Vagina (tissue), 2 donors: ENCODE data around the gene NFATC2. TPM values are rescaled to one million over a fixed set of nuclear protein-coding genes. Genes with fewer than 3 reads are reported as not detected.

ENCODE experiments used
- DNase-seq, 2 donors: peaks; one replicate each; pipeline ENCODE4 v3.0.0-alpha.2; 2017; ENCODE audit errors: extremely low spot score in 2 of 2
- H3K27ac ChIP-seq: fragments of 200-600 bp; sonication (generic); one replicate; pipeline ENCODE4 v1.5.1; 2019
- H3K27me3 ChIP-seq: fragments of 200-600 bp; sonication (generic); one replicate; pipeline ENCODE4 v1.5.1; 2019
- H3K36me3 ChIP-seq, 2 donors: fragments of 200-600 bp; sonication (generic); one replicate each; pipeline ENCODE4 v1.5.1; 2017 to 2019
- H3K4me1 ChIP-seq: fragments of 200-600 bp; sonication (generic); one replicate; pipeline ENCODE4 v1.5.1; 2019
- H3K4me3 ChIP-seq, 2 donors: fragments of 200-600 bp; sonication (generic); 1 replicate in 1 of 2; 2 replicates in 1 of 2; pipeline ENCODE4 v1.5.1; 2016 to 2019
- H3K9me3 ChIP-seq: fragments of 200-600 bp; sonication (generic); one replicate; pipeline ENCODE4 v1.5.1; 2019
- POLR2A ChIP-seq, 2 donors: fragments of 450-650 bp; IDR thresholded peaks; one replicate each; pipeline ENCODE4 v1.6.1; 2017; ENCODE audit warnings: antibody characterized with exemption in 2 of 2, mild to moderate bottlenecking in 2 of 2, moderate library complexity in 2 of 2
- POLR2AphosphoS5 ChIP-seq, 2 donors: sonication (generic); formaldehyde crosslinking; IDR thresholded peaks; one replicate each; pipeline ENCODE4 v1.9.0; 2017; ENCODE audit warnings: antibody characterized with exemption in 2 of 2, mild to moderate bottlenecking in 2 of 2, low read depth in 1 of 2; ENCODE audit not compliant: insufficient read depth in 1 of 2
- intact Hi-C: fragments of 100-400 bp; cut with DNase I; formaldehyde crosslinking; loops from one replicate; pipeline ENCODE4 v1.15.1; 2023
- total RNA-seq: library from RNA; depleted of rRNA; stranded (reverse); fragments of >200 nt; gene quantifications from one replicate; pipeline ENCODE4 v1.2.3, GENCODE V29; 2016
- TF ChIP-seq, protein P1 (sequence below), 3 experiments: fragments of 450-650 bp in 2 of 3; fragments of 200-600 bp in 1 of 3; sonication (generic) in 1 of 3; IDR thresholded peaks; one replicate each; pipeline ENCODE4 v1.5.1; 2017 to 2019; ENCODE audit warnings: antibody characterized with exemption in 3 of 3, mild to moderate bottlenecking in 2 of 3, moderate library complexity in 2 of 3

The NFATC2 gene
- total RNA-seq, 1 donor from 2014 or later: 7.4 TPM

DNA sequence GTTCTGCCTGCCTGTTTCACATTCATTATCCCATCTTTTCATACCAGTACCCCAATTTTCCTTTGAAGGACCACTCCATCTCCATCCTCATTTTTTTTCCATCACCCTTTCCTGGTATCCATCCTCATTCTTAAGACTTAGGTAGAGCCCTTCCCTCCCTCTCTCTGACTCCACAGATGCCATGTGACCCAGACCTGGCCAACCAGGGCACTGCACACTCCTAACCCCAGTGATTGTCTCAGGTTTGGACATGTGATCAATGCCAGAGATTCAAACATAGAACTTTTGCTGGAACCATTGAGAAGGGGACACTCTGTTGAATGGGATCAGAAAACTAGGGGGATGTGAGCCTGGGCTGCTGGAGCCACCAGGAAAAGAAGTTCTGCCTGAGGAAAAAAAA is 39.1 kb upstream of the NFATC2 start:
- intact Hi-C loops: no loop called here
- TF ChIP-seq POLR2AphosphoS5 (IDR thresholded peaks at IDR 0.05; ENCODE audit: insufficient read depth in 1 of 2, low read depth in 1 of 2): no peak
- Histone ChIP-seq H3K4me3 (no peak overlapping the region), H3K9me3 (no peaks in the 10 kb centered on the region), H3K27me3 (no peaks in the 10 kb centered on the region), H3K36me3 (no peaks in the 10 kb centered on the region), H3K4me1 (no peaks in the 10 kb centered on the region), H3K27ac (no peak overlapping the region)
- DNase-seq: no peak

DNA sequence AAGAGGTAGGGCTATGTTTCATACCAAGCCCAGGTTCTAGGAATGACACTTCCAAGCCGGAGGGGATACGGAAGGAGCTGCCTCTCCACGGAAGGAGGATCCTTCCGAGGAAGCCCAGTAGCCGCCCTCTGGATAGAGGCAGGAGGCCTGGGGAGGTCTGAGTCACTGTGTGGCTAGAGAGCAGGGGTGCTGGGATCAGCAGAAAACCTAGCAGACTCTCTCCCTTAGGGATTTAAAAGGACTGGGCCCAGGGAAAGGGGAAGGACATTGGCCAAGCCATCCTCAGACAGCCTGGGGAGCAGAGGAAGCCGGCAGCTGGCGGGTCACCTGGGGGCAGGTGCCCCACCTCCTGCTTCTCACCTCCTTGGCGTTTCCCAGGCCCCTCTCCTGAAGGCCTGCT is 36.6 kb upstream of the NFATC2 start:
- H3K27ac ChIP-seq: no peak overlapping the region
- no peaks in the 10 kb centered on the region for H3K4me1 ChIP-seq
- H3K36me3 ChIP-seq: no peaks in the 10 kb centered on the region
- TF ChIP-seq POLR2AphosphoS5 (IDR thresholded peaks at IDR 0.05; ENCODE audit: insufficient read depth in 1 of 2, low read depth in 1 of 2) (no peak), POLR2A (IDR thresholded peaks at IDR 0.05) (no peak)
- TF ChIP-seq, protein P1, sequence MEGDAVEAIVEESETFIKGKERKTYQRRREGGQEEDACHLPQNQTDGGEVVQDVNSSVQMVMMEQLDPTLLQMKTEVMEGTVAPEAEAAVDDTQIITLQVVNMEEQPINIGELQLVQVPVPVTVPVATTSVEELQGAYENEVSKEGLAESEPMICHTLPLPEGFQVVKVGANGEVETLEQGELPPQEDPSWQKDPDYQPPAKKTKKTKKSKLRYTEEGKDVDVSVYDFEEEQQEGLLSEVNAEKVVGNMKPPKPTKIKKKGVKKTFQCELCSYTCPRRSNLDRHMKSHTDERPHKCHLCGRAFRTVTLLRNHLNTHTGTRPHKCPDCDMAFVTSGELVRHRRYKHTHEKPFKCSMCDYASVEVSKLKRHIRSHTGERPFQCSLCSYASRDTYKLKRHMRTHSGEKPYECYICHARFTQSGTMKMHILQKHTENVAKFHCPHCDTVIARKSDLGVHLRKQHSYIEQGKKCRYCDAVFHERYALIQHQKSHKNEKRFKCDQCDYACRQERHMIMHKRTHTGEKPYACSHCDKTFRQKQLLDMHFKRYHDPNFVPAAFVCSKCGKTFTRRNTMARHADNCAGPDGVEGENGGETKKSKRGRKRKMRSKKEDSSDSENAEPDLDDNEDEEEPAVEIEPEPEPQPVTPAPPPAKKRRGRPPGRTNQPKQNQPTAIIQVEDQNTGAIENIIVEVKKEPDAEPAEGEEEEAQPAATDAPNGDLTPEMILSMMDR (IDR thresholded peaks at IDR 0.05): no peak
- H3K9me3 ChIP-seq: no peaks in the 10 kb centered on the region
- no peak for DNase-seq
- no peaks in the 10 kb centered on the region for H3K27me3 ChIP-seq
- H3K4me3 ChIP-seq: no peak overlapping the region
- intact Hi-C loops: loop anchor here (10.0 kb wide), 1 partner anchor 114 kb away; no protein-coding TSS in a partner anchor

DNA sequence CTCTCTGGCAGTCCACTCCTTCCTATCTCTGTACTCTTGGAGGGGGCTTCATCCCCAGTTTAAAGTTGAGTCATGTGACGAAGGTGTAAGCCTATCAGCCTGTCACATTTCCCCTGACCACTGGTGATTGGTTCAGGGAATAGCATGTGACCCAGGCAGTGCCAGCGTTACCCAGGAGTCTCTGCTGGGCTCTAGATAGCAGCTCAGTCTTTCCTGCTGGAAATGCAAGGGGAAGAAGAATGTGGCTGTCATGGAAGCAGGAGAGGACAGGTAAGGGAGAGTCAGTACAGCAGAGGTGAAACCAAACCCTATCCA is 35.6 kb upstream of the NFATC2 start:
- intact Hi-C loops: loop anchor here (10.0 kb wide), 1 partner anchor 113 kb away; no protein-coding TSS in a partner anchor
- Histone ChIP-seq H3K27me3 (no peaks in the 10 kb centered on the region), H3K27ac (no peak overlapping the region), H3K36me3 (no peaks in the 10 kb centered on the region), H3K4me1 (no peaks in the 10 kb centered on the region), H3K4me3 (no peak overlapping the region), H3K9me3 (no peaks in the 10 kb centered on the region)
- no peak for DNase-seq
- TF ChIP-seq, protein P1 (IDR thresholded peaks at IDR 0.05): no peak
- TF ChIP-seq POLR2A (IDR thresholded peaks at IDR 0.05) (no peak), POLR2AphosphoS5 (IDR thresholded peaks at IDR 0.05; ENCODE audit: insufficient read depth in 1 of 2, low read depth in 1 of 2) (no peak)

DNA sequence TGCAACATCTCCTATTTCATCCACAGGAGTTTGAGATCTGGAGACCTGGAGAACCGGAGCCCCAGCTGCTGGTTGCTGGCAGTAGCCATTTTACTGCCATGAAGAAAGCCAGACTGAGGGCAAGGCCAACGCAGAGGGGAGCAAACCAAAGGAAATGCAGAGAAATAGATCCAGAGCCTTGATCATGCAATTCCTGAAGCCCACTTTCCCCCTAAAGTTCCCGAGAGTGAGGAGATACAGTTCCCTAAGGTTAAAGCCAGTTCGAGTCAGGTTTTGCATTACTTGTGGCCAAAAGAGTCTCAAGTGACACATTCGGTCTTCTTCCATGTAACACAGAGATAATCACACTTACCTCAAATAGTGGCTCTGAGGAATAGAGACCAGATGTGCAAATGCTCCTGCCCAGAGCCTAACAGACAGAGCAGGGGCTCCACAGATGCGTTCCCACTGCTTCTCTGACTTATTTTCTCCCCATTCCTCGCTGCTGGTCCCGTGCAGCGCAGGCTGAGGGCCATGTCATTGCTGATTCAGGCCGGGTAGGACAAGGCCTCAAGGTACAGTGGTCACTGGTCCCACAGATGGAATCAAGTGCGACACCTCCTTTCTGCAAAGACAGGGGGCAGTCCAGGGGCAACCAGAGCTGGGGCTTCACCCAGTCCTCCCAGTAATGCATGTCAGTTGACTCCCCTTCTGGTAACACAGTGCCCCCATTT is 35.1 kb upstream of the NFATC2 start:
- H3K36me3 ChIP-seq: no peaks in the 10 kb centered on the region
- intact Hi-C loops: loop anchor here (10.0 kb wide), 1 partner anchor 113 kb away; no protein-coding TSS in a partner anchor

GRCh38 chr20:51575486-51575885 is 33.0 kb upstream of the NFATC2 start:
- H3K4me3 ChIP-seq: no peak overlapping the region
- H3K9me3 ChIP-seq: no peaks in the 10 kb centered on the region
- H3K27me3 ChIP-seq: no peaks in the 10 kb centered on the region
- no peak for DNase-seq
- no peaks in the 10 kb centered on the region for H3K4me1 ChIP-seq
- TF ChIP-seq, protein P1 (IDR thresholded peaks at IDR 0.05): no peak
- TF ChIP-seq POLR2AphosphoS5 (IDR thresholded peaks at IDR 0.05; ENCODE audit: insufficient read depth in 1 of 2, low read depth in 1 of 2) (no peak), POLR2A (IDR thresholded peaks at IDR 0.05) (no peak)
- no peaks in the 10 kb centered on the region for H3K36me3 ChIP-seq
- intact Hi-C loops: loop anchor here (10.0 kb wide), 1 partner anchor 111 kb away; no protein-coding TSS in a partner anchor
- H3K27ac ChIP-seq: no peak overlapping the region

More for the DNA sequence above, 35.1 kb upstream of the NFATC2 start:
- Histone ChIP-seq H3K27ac (no peak overlapping the region), H3K27me3 (no peaks in the 10 kb centered on the region), H3K9me3 (no peaks in the 10 kb centered on the region), H3K4me3 (no peak overlapping the region), H3K4me1 (no peaks in the 10 kb centered on the region)
- no peak for DNase-seq
- TF ChIP-seq, protein P1 (IDR thresholded peaks at IDR 0.05): no peak
- TF ChIP-seq POLR2A (IDR thresholded peaks at IDR 0.05): no peak
- no peak for TF ChIP-seq POLR2AphosphoS5 (IDR thresholded peaks at IDR 0.05; ENCODE audit: insufficient read depth in 1 of 2, low read depth in 1 of 2)
